Astrocyte (in vitro differentiated cells and primary cell): Measurements from ENCODE around the gene SDHD. TPM values are rescaled to one million over a fixed set of nuclear protein-coding genes. Genes with fewer than 3 reads are reported as not detected.

Source experiments
- DNase-seq: peaks from one replicate; pipeline ENCODE4 v3.0.0-alpha.2; 2010; ENCODE audit warnings: low read depth
- FAIRE-seq: peaks from 2 replicates; lab custom pipeline; 2011; peaks lifted over from hg19 to GRCh38; lab: Jason Lieb, UNC
- H2AFZ ChIP-seq: 2 replicates; pipeline ENCODE4 v1.6.0; 2012; ENCODE audit warnings: low read depth, low read length, inconsistent platforms
- H3K27ac ChIP-seq: 2 replicates; pipeline ENCODE4 v1.5.1; 2011; ENCODE audit warnings: low read depth, low read length, inconsistent platforms
- H3K27me3 ChIP-seq: 2 replicates; pipeline ENCODE4 v1.6.0; 2011; ENCODE audit warnings: low read length, inconsistent platforms; ENCODE audit not compliant: insufficient read depth
- H3K36me3 ChIP-seq: 2 replicates; pipeline ENCODE4 v1.5.1; 2011; ENCODE audit warnings: low read length, inconsistent platforms; ENCODE audit not compliant: insufficient read depth
- H3K4me1 ChIP-seq: 2 replicates; pipeline ENCODE4 v1.5.1; 2011; ENCODE audit warnings: low read length, inconsistent platforms; ENCODE audit not compliant: insufficient read depth
- H3K4me2 ChIP-seq: 2 replicates; pipeline ENCODE4 v1.6.0; 2012; ENCODE audit warnings: low read length, inconsistent platforms
- H3K4me3 ChIP-seq: 2 replicates; pipeline ENCODE4 v1.5.1; 2011; ENCODE audit warnings: low read depth, mild to moderate bottlenecking, low read length, inconsistent platforms; ENCODE audit not compliant: insufficient read depth
- H3K79me2 ChIP-seq: 2 replicates; pipeline ENCODE4 v1.6.0; 2012; ENCODE audit warnings: mild to moderate bottlenecking, low read length, inconsistent platforms; ENCODE audit not compliant: insufficient read depth
- H3K9ac ChIP-seq: 2 replicates; pipeline ENCODE4 v1.6.0; 2012; ENCODE audit warnings: mild to moderate bottlenecking, low read length, inconsistent platforms
- H3K9me3 ChIP-seq: 2 replicates; pipeline ENCODE4 v1.5.1; 2012; ENCODE audit warnings: low read depth, mild to moderate bottlenecking, low read length, inconsistent platforms; ENCODE audit not compliant: insufficient read depth
- H4K20me1 ChIP-seq: 2 replicates; pipeline ENCODE4 v1.6.0; 2012; ENCODE audit warnings: low read length, inconsistent platforms; ENCODE audit not compliant: insufficient read depth
- H3K27ac Mint-ChIP-seq: one replicate; pipeline ENCODE4 v1.8.0; 2021; ENCODE audit warnings: mild to moderate bottlenecking, mixed read lengths; ENCODE audit not compliant: unreplicated experiment
- H3K27me3 Mint-ChIP-seq: one replicate; pipeline ENCODE4 v1.8.0; 2021; ENCODE audit warnings: low read depth, mixed read lengths; ENCODE audit not compliant: unreplicated experiment
- H3K36me3 Mint-ChIP-seq: one replicate; pipeline ENCODE4 v1.8.0; 2021; ENCODE audit warnings: low read depth, mixed read lengths; ENCODE audit not compliant: unreplicated experiment
- H3K4me1 Mint-ChIP-seq: one replicate; pipeline ENCODE4 v1.8.0; 2021; ENCODE audit warnings: low read depth, mixed read lengths; ENCODE audit not compliant: unreplicated experiment
- H3K4me3 Mint-ChIP-seq: one replicate; pipeline ENCODE4 v1.8.0; 2021; ENCODE audit warnings: mild to moderate bottlenecking, moderate library complexity, mixed read lengths; ENCODE audit not compliant: unreplicated experiment
- H3K9me3 Mint-ChIP-seq: one replicate; pipeline ENCODE4 v1.8.0; 2021; ENCODE audit warnings: mild to moderate bottlenecking, mixed read lengths; ENCODE audit not compliant: unreplicated experiment
- EZH2 ChIP-seq: IDR thresholded peaks from 2 replicates; pipeline ENCODE4 v1.6.1; 2012; ENCODE audit warnings: mild to moderate bottlenecking, low read length, inconsistent platforms; ENCODE audit not compliant: insufficient read depth
- total RNA-seq: library from RNA; stranded (reverse); gene quantifications from 2 replicates; pipeline ENCODE4 v1.2.1, GENCODE V29; 2021
- TF ChIP-seq, protein P1 (sequence below): IDR thresholded peaks from 2 replicates; pipeline ENCODE4 v1.5.1; 2011; ENCODE audit warnings: low read depth, mild to moderate bottlenecking, inconsistent platforms, low read length, moderate library complexity; ENCODE audit not compliant: insufficient read depth

Gene SDHD
- total RNA-seq, 1 donor from 2014 or later, result 46.5 TPM

DNA sequence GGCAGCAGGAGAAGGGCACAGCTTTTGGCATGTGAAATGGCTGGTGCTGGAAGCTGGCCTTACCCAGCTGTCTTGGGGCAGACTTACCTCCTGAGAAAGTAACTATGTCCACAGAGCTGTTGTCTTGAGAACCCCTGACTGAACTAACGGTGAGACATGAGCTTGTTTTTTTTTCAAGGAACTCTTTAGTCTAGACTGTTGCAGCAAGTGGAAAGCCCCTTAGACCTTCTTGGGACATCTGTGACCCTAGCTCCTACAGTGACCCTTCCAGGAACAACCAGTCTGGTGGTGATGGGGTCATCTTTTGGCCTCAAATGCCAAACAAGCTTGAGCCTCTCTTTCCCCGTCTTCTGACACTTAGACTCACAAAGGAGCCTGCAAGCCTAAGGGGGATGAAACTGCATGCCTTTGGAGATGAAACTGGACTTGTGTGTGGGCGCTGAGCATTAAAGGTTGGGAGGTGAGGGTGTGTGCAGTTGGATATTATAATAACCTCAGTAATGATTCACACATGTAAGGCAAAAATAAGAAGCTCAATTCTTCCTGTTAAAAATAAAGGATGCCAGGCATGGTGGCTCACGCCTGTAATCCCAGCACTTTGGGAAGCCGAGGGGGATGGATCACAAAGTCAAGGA lies 35.4 kb downstream of the SDHD start:
- H3K27me3 Mint-ChIP-seq, result no peaks in the 10 kb centered on the region
- H3K9me3 ChIP-seq, result no peaks in the 10 kb centered on the region
- no peak overlapping the region for H3K27ac ChIP-seq
- no peaks in the 10 kb centered on the region for H3K36me3 ChIP-seq
- H3K36me3 Mint-ChIP-seq, result peaks cover under 1% of the 10 kb centered on the region
- H4K20me1 ChIP-seq, result no peaks in the 10 kb centered on the region
- TF ChIP-seq, protein P1, sequence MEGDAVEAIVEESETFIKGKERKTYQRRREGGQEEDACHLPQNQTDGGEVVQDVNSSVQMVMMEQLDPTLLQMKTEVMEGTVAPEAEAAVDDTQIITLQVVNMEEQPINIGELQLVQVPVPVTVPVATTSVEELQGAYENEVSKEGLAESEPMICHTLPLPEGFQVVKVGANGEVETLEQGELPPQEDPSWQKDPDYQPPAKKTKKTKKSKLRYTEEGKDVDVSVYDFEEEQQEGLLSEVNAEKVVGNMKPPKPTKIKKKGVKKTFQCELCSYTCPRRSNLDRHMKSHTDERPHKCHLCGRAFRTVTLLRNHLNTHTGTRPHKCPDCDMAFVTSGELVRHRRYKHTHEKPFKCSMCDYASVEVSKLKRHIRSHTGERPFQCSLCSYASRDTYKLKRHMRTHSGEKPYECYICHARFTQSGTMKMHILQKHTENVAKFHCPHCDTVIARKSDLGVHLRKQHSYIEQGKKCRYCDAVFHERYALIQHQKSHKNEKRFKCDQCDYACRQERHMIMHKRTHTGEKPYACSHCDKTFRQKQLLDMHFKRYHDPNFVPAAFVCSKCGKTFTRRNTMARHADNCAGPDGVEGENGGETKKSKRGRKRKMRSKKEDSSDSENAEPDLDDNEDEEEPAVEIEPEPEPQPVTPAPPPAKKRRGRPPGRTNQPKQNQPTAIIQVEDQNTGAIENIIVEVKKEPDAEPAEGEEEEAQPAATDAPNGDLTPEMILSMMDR, result no peak
- no peak for TF ChIP-seq EZH2
- no peaks in the 10 kb centered on the region for H3K9me3 Mint-ChIP-seq
- H3K27me3 ChIP-seq, result no peaks in the 10 kb centered on the region
- FAIRE-seq (no peak), DNase-seq (no peak)
- no peak overlapping the region for H3K4me2 ChIP-seq
- H3K4me1 Mint-ChIP-seq, result peaks cover 9% of the 10 kb centered on the region
- H3K4me1 ChIP-seq, result peaks cover 12% of the 10 kb centered on the region
- no peaks in the 10 kb centered on the region for H3K79me2 ChIP-seq
- no peak overlapping the region for H3K4me3 ChIP-seq
- no peak overlapping the region for H3K9ac ChIP-seq
- H2AFZ ChIP-seq, result peak overlapping the region; percentile 4
- H3K4me3 Mint-ChIP-seq, result no peak overlapping the region
- no peak overlapping the region for H3K27ac Mint-ChIP-seq

DNA sequence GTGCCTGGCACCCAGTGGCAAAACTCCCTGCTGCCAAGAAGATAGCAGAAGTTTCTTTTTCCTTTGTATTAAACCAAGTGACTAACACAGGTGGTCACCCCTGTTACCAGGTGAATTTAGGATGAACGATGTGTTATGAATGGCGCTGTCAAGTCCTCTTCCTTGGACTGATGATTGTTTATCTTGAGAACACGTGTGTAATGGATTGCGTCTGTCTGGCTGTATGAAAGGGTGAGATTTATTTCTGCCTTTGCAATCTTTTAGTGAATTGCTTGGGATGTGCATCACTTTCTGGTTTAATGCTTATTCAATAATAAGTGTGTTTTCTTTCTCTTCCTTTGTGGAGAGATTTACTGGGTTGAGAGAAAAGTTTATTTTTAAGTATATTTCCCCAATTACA lies 36.5 kb downstream of the SDHD start:
- no peaks in the 10 kb centered on the region for H3K79me2 ChIP-seq
- H3K9me3 Mint-ChIP-seq, result no peaks in the 10 kb centered on the region

DNA sequence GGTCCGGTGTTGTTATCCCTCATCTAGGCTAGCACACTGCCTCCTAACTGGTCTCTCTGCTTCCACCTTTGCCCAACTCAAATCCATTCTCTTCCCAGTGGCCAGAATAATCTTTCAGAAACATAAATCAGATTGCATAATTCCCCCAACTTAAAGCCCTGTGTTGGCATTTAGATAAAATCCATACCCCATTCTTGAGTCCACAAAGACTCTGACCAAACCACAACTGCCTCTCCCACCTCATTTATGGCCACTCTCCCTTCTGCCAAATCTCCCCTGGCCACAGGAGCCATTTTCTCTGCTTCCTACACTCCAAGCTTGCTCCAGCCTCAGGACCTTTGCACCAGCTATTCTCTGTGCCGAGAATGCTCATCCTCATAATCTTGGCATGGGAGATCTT lies 40.4 kb downstream of the SDHD start:
- Histone ChIP-seq H3K36me3 (no peaks in the 10 kb centered on the region), H4K20me1 (no peaks in the 10 kb centered on the region), H3K9ac (no peak overlapping the region), H3K9me3 (no peaks in the 10 kb centered on the region), H3K4me1 (peaks cover 6% of the 10 kb centered on the region), H3K27ac (no peak overlapping the region), H3K27me3 (no peaks in the 10 kb centered on the region), H3K4me3 (no peak overlapping the region), H3K4me2 (no peak overlapping the region), H2AFZ (no peak overlapping the region), H3K79me2 (no peaks in the 10 kb centered on the region)
- H3K27me3 Mint-ChIP-seq, result no peaks in the 10 kb centered on the region
- H3K27ac Mint-ChIP-seq, result no peak overlapping the region
- H3K4me3 Mint-ChIP-seq, result no peak overlapping the region
- no peaks in the 10 kb centered on the region for H3K9me3 Mint-ChIP-seq
- DNase-seq (no peak), FAIRE-seq (no peak)
- H3K36me3 Mint-ChIP-seq, result no peaks in the 10 kb centered on the region
- peaks cover 14% of the 10 kb centered on the region for H3K4me1 Mint-ChIP-seq
- TF ChIP-seq, protein P1, result no peak
- no peak for TF ChIP-seq EZH2

More for the DNA sequence above, 36.5 kb downstream of the SDHD start:
- H3K27ac Mint-ChIP-seq, result no peak overlapping the region
- H3K36me3 ChIP-seq, result no peaks in the 10 kb centered on the region
- no peaks in the 10 kb centered on the region for H3K27me3 ChIP-seq
- TF ChIP-seq EZH2, result no peak
- TF ChIP-seq, protein P1, result no peak
- H3K27me3 Mint-ChIP-seq, result no peaks in the 10 kb centered on the region
- H3K36me3 Mint-ChIP-seq, result no peaks in the 10 kb centered on the region
- H3K9ac ChIP-seq, result no peak overlapping the region
- DNase-seq (no peak), FAIRE-seq (no peak)
- H3K4me1 ChIP-seq, result peaks cover 12% of the 10 kb centered on the region
- H2AFZ ChIP-seq, result no peak overlapping the region
- H3K4me3 Mint-ChIP-seq, result no peak overlapping the region
- H3K4me2 ChIP-seq, result no peak overlapping the region
- no peaks in the 10 kb centered on the region for H4K20me1 ChIP-seq
- H3K9me3 ChIP-seq, result no peaks in the 10 kb centered on the region
- H3K4me1 Mint-ChIP-seq, result peaks cover 9% of the 10 kb centered on the region
- no peak overlapping the region for H3K4me3 ChIP-seq
- no peak overlapping the region for H3K27ac ChIP-seq
